TTC549 (cell line): Measurements from ENCODE around the gene PRIMA1.
"Not testable (repeated sequence)": the region's sequence is repeated elsewhere in the genome, so short reads cannot be mapped to it uniquely, and the experiment has no call there.

Experiments
- FAIRE-seq: peaks from 2 replicates; lab custom pipeline; 2012; peaks lifted over from hg19 to GRCh38; lab: Jason Lieb, UNC

The PRIMA1 gene, protein sequence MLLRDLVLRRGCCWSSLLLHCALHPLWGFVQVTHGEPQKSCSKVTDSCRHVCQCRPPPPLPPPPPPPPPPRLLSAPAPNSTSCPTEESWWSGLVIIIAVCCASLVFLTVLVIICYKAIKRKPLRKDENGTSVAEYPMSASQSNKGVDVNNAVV

GRCh38 chr14:93788293-93788542, at the start of gene PRIMA1:
Gene PRIMA1 (minus strand): TSS chr14:93788485. CDS start chr14:93787718, 767 bp downstream.
- no peak for FAIRE-seq

- FAIRE-seq: no peak
Measured at GRCh38 chr14:93834699-93835371, 46.5 kb upstream of the PRIMA1 start.

DNA sequence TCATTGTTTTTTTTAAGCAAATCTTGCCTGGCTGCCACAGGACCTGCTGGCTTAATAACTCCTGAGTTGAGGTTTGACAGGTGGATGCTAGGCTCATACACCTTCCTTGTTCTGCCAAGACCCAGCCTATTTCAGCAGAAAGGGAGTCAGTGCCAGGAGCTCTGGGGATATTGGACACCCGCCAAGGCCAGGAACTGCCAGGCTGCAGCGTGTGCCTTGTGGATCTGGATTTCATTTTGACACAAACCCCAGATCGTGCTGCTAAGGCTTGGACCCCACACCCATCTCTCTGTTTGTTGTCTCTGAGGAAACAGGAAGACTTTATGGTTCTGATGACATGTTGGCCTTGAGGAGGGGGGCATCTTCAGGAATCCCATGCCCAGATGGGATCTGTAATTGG, 44.4 kb upstream of the PRIMA1 start:
- FAIRE-seq: no peak

DNA sequence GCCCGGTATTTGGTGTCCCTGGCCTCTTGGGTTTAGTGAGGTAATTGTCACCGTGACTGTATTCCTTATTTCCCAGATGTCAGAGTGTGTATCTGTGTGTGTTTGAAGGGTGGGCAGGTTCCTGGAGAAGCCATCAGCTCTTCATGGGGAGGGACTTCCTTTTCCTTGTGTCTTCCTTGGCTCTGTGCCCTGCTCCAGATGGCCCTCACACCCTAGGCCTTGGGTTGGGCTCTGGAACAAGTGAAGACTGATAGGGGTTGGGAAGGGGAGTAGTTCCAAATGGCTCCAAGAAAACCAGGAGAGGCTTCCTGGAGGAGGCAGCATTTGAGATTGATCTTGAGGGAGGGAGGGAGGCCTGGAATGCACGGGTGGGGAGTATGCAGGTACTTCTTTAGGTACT, 43.8 kb upstream of the PRIMA1 start:
- FAIRE-seq: no peak

DNA sequence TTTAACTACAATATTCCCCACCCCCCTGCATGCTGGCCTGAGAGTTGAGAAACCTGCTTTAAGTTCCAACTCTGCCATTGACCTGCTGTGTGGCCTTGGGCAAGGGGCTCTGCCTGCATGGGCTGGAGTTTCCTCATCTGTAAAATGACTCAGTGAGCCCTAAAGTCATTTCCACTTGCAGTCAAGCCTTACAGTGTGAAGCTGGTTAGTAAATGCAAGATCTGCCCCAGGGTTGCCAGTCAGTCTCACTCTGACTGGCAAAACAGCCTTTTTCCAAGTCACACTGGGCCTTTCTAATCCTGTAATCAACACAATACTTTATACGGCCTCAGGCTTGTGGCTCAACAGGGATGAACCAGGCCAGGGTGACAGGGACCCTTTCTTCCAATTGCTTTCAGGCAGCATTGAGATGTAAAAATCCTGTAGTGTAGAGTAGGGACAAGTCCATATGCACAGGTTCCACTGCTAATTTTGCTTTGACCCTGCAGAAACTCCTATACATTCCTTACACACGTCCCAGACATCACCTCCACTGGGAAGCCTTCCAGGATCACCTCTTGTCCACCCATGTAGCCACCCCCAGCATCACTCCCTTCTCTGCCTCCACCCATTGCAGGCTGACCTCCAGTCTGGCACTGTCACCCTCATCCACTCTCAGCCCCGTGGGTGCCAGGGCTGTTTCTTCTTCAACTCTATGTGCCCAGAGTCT, 42.6 kb upstream of the PRIMA1 start:
- FAIRE-seq: no peak

GRCh38 chr14:93829839-93830481, 41.7 kb upstream of the PRIMA1 start:
- no peak for FAIRE-seq

GRCh38 chr14:93825235-93825553, 36.9 kb upstream of the PRIMA1 start:
- FAIRE-seq: no peak

GRCh38 chr14:93824518-93825234, 36.4 kb upstream of the PRIMA1 start:
- FAIRE-seq: no peak

DNA sequence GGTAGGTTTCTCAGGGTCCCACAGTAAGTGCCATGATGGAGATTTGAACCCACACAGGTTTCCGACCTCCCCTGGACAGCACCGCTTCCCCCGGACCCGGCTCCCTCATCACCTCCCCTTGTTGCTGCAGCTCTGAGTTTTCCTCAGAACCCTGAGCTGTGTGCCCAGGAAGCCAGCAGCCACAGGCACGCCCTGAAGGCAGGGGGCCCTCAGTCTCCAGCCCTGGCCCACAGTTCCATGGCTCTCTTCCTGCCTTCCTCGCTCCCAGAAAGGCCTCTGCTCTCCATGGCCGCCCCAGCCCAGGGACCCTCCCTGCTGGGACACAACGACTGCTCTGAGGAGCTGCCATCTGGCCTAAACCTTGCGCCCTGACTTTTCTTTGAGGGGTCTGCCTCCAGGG, 35.8 kb upstream of the PRIMA1 start:
- no peak for FAIRE-seq

- no peak for FAIRE-seq
Measured at GRCh38 chr14:93821051-93821450, 32.8 kb upstream of the PRIMA1 start.

DNA sequence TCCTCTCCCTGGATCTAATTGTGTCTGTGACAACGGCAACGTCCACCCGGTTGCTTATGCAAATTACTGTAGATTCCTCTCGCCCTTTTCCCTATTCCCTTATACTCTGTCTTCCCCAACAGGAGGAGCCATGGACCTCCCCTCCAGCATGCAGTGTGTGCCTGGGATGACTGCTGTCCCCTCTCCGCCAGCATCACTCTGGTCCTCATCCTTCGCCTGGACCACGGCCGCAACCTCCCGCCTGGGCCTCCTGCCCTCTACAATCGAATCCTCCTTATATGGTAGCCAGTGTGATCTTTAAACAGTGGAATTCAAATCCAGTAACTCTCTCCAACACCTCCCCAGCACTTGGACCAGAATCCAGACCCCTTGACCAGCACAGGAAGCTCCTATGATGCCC, 30.6 kb upstream of the PRIMA1 start:
- no peak for FAIRE-seq

- no peak for FAIRE-seq
Measured at GRCh38 chr14:93811676-93812075, 23.4 kb upstream of the PRIMA1 start.

DNA sequence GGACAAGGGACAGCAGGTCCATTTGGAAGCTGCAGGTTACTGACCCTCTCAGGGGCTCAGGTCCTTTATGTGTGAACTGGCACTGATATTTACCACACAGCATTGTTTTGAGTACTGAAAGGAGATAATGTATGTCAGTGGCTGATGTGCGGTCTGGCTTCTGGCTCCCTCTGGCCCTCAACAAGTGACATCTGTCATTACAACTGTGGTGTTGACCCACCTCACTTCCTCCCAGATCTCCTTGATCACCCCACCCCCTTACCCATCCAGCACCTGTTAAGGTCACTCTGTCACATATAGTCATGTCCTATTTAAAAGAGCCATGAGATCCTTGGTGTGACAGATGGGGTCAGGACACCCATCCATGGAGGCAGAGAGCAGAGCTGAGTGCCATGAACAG, 22.7 kb upstream of the PRIMA1 start:
- FAIRE-seq: no peak

GRCh38 chr14:93809491-93810420, 21.5 kb upstream of the PRIMA1 start:
- FAIRE-seq: not testable (repeated sequence)

DNA sequence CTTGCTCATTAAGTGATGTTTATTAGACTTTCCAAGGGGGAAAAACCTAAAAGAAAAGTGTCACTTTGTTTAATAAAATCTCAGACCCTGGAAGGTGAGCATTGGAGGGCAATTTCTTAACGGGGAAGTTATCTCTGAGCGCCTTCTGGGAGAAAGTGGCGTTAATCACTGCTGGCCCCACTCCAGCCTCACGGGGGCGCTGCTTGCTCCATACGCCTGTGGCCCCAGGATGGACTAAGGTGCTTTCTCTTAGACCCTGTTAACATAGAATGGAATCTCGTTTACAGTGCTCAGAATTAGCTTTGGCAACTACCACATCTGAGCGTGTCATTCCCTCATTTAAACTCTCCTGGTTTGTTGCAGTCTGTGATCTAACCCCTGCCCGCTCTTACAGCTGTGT, 16.4 kb upstream of the PRIMA1 start:
- no peak for FAIRE-seq

GRCh38 chr14:93803408-93804318, 15.4 kb upstream of the PRIMA1 start:
- no peak for FAIRE-seq

GRCh38 chr14:93799989-93800921, 12.0 kb upstream of the PRIMA1 start:
- no peak for FAIRE-seq

DNA sequence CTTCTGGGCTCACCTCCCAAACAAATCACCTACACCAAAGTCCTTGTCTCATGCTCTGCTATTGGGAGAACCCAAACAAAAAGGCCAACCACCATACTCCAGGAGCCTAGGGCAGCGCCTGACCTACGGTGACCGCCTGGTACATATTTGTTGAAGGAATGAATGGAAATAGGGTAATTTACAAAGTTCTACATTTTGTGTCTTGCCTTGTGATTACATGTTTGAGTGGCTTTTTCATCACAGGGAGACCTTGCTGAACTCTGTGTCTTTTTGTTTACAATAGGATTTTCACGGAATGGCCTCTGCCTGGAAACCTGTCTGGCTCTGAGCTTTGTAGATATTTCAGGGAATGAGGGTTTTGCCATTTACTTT, 11.3 kb upstream of the PRIMA1 start:
- FAIRE-seq: no peak

DNA sequence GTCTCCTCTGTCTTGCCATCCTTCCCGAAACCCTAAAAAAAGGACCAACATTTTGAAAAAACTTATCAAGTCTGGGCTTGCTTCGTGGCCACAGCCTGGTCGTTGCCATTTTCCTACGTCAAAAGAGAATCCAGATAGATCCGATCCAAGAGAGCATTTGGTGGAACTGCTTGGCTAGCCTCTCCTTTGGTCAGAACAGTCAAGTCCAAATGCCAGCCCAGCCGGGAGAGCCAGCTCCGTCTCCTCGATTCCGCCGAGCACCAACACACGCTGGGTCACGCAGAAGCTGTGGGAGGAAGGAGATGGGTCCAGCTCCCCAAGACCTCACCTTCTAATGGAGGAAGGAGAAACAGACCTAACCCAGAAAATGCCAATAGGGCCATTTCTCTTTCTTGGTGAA, 9.3 kb upstream of the PRIMA1 start:
- FAIRE-seq: no peak

- no peak for FAIRE-seq
Measured at GRCh38 chr14:93797071-93797470, 8.8 kb upstream of the PRIMA1 start.
